ENCODE data around the gene NDUFAF4.
"Not testable (repeated sequence)": the region's sequence is repeated elsewhere in the genome, so short reads cannot be mapped to it uniquely, and the experiment has no call there.

Gene NDUFAF4

GRCh38 chr6:96898241-96898851 is 655 bp upstream of the NDUFAF4 start:
- DNase-seq, result peak; percentile 26

GRCh38 chr6:96889146-96889545 is 8.5 kb downstream of the NDUFAF4 start:
- DNase-seq, result no peak

GRCh38 chr6:96888745-96889144 is 8.9 kb downstream of the NDUFAF4 start:
- DNase-seq, result no peak

GRCh38 chr6:96886519-96886918 is 11.2 kb downstream of the NDUFAF4 start:
- no peak for DNase-seq

GRCh38 chr6:96885187-96885631 is 12.5 kb downstream of the NDUFAF4 start:
- not testable (repeated sequence) for DNase-seq

GRCh38 chr6:96878143-96878542 is 19.5 kb downstream of the NDUFAF4 start:
- DNase-seq, result no peak

GRCh38 chr6:96876886-96877545 is 20.7 kb downstream of the NDUFAF4 start:
- DNase-seq, result no peak

GRCh38 chr6:96872976-96873375 is 24.7 kb downstream of the NDUFAF4 start:
- no peak for DNase-seq

GRCh38 chr6:96865055-96865405 is 32.7 kb downstream of the NDUFAF4 start:
- DNase-seq, result no peak

- peak; percentile 41 for DNase-seq
Observed at GRCh38 chr6:96864216-96865054, 33.3 kb downstream of the NDUFAF4 start.

GRCh38 chr6:96862560-96862959 is 35.1 kb downstream of the NDUFAF4 start:
- no peak for DNase-seq

- DNase-seq, result no peak
Observed at GRCh38 chr6:96861588-96861987, 36.1 kb downstream of the NDUFAF4 start.

- DNase-seq, result no peak
Observed at GRCh38 chr6:96856856-96857255, 40.8 kb downstream of the NDUFAF4 start.

- no peak for DNase-seq
Observed at GRCh38 chr6:96853083-96853482, 44.6 kb downstream of the NDUFAF4 start.

- no peak for DNase-seq
Observed at GRCh38 chr6:96852605-96853004, 45.1 kb downstream of the NDUFAF4 start.

- no peak for DNase-seq
Observed at GRCh38 chr6:96851858-96852257, 45.8 kb downstream of the NDUFAF4 start.

- no peak for DNase-seq
Observed at GRCh38 chr6:96849615-96850014, 48.1 kb downstream of the NDUFAF4 start.

GRCh38 chr6:96844530-96844929 is 53.2 kb downstream of the NDUFAF4 start:
- no peak for DNase-seq

- no peak for DNase-seq
Observed at GRCh38 chr6:96841345-96841744, 56.3 kb downstream of the NDUFAF4 start.

Measured in DMS 273 treated with DMSO at 0.1 percent for 48 hours (cell line).